Gastrocnemius medialis (tissue), 4 donors: ENCODE results near the gene TFR2. TPM values are rescaled to one million over a fixed set of nuclear protein-coding genes. Genes with fewer than 3 reads are reported as not detected.

Experiments
- total RNA-seq, 4 donors: library from RNA; depleted of rRNA; stranded (reverse); fragments of >200 nt; gene quantifications; one replicate each; pipeline versions ENCODE4 v1.1.0 to v1.2.3, GENCODE V29; 2016

The TFR2 gene
- total RNA-seq, 4 donors from 2014 or later = 1.0 to 1.3 TPM; not detected in 2

Other genes starting within 250 kb of the TFR2 start
- 1 to 10 TPM; 1.6 to 8.5 (median 2.7) TPM for gene ZCWPW1, start 212.8 kb downstream of the TFR2 start, total RNA-seq
- 10 to 100 TPM; 23.5 to 39.9 (median 28.6) TPM for gene MEPCE, start 211.7 kb downstream of the TFR2 start, total RNA-seq
- 10 to 100 TPM in 3 of 4 donors, 1 to 10 TPM in 1; 5.1 to 16.0 (median 13.0) TPM for gene PPP1R35, start 205.1 kb downstream of the TFR2 start, total RNA-seq
- under 1 TPM in 1 of 4 donors, not detected in 3; 0.29 TPM for gene SPACDR, start 177.3 kb downstream of the TFR2 start, total RNA-seq
- gene TSC22D4, start 162.3 kb downstream of the TFR2 start, total RNA-seq = 10 to 100 TPM; 14.3 to 25.5 (median 21.2) TPM
- gene NYAP1, start 157.6 kb downstream of the TFR2 start, total RNA-seq = under 1 TPM in 1 of 4 donors, not detected in 3; 0.29 TPM
- gene AGFG2, start 102.3 kb downstream of the TFR2 start, total RNA-seq = 10 to 100 TPM; 10.7 to 16.4 (median 13.5) TPM
- under 1 TPM in 1 of 4 donors, not detected in 3; 0.49 TPM for gene SAP25, start 67.7 kb downstream of the TFR2 start, total RNA-seq
- gene LRCH4, start 55.4 kb downstream of the TFR2 start, total RNA-seq = 100 to 1,000 TPM in 1 of 4 donors, 10 to 100 TPM in 3; 71.1 to 105 (median 89.0) TPM
- gene FBXO24, start 55.2 kb downstream of the TFR2 start, total RNA-seq = not detected
- 10 to 100 TPM in 1 of 4 donors, 1 to 10 TPM in 3; 1.6 to 17.3 (median 5.7) TPM for gene PCOLCE, start 39.2 kb downstream of the TFR2 start, total RNA-seq
- gene MOSPD3, start 29.0 kb downstream of the TFR2 start, total RNA-seq = 1 to 10 TPM; 3.5 to 9.1 (median 4.6) TPM
- not detected for gene ACTL6B, start 14.9 kb upstream of the TFR2 start, total RNA-seq
- 100 to 1,000 TPM; 108 to 163 (median 129) TPM for gene GNB2, start 32.2 kb upstream of the TFR2 start, total RNA-seq
- gene GIGYF1, start 52.7 kb upstream of the TFR2 start, total RNA-seq = 10 to 100 TPM; 16.4 to 21.1 (median 16.6) TPM
- 10 to 100 TPM; 39.8 to 76.3 (median 63.0) TPM for gene POP7, start 64.6 kb upstream of the TFR2 start, total RNA-seq
- gene EPO, start 78.9 kb upstream of the TFR2 start, total RNA-seq = not detected
- not detected for gene ZAN, start 92.0 kb upstream of the TFR2 start, total RNA-seq
- gene EPHB4, start 186.0 kb upstream of the TFR2 start, total RNA-seq = 10 to 100 TPM in 3 of 4 donors, 1 to 10 TPM in 1; 6.3 to 16.2 (median 12.3) TPM
- 1 to 10 TPM; 2.5 to 4.3 (median 3.8) TPM for gene SLC12A9, start 211.2 kb upstream of the TFR2 start, total RNA-seq
- gene TRIP6, start 225.8 kb upstream of the TFR2 start, total RNA-seq = 1 to 10 TPM; 4.6 to 9.1 (median 7.3) TPM
- gene SRRT, start 233.6 kb upstream of the TFR2 start, total RNA-seq = 10 to 100 TPM; 35.0 to 47.3 (median 39.8) TPM
- gene UFSP1, start 248.2 kb upstream of the TFR2 start, total RNA-seq = 1 to 10 TPM; 2.0 to 7.1 (median 4.0) TPM